Spleen (tissue), 7 donors: ENCODE measurements around the gene TOP3A.
A peak's percentile ranks its signal among the peaks of the same experiment; 100 is the strongest.

ENCODE experiments used
- POLR2AphosphoS5 ChIP-seq, 3 donors: sonication (generic); formaldehyde crosslinking; IDR thresholded peaks; one replicate each; pipeline ENCODE4 v1.5.1; 2017; ENCODE audit warnings: antibody characterized with exemption in 3 of 3
- TF ChIP-seq, protein P1 (sequence below), 11 experiments: fragments of 200-600 bp in 7 of 11; fragments of 450-650 bp in 4 of 11; sonication (generic) in 4 of 11; IDR thresholded peaks in 8 of 11; conservative IDR thresholded peaks in 3 of 11; 1 replicate in 7 of 11; 2 replicates in 4 of 11; pipeline versions ENCODE4 v1.4.0 to v1.8.0; 2016 to 2021; ENCODE audit warnings: antibody characterized with exemption in 11 of 11, inconsistent platforms in 4 of 11, mild to moderate bottlenecking in 1 of 11
- donor health status: DM: no; HTN: no; CAD: no; lungs with moderate emphysema.
- donor health status: DM: no; HTN: no; CAD: no.
- donor health status: DM: no; HTN: no; CAD: no.

DNA sequence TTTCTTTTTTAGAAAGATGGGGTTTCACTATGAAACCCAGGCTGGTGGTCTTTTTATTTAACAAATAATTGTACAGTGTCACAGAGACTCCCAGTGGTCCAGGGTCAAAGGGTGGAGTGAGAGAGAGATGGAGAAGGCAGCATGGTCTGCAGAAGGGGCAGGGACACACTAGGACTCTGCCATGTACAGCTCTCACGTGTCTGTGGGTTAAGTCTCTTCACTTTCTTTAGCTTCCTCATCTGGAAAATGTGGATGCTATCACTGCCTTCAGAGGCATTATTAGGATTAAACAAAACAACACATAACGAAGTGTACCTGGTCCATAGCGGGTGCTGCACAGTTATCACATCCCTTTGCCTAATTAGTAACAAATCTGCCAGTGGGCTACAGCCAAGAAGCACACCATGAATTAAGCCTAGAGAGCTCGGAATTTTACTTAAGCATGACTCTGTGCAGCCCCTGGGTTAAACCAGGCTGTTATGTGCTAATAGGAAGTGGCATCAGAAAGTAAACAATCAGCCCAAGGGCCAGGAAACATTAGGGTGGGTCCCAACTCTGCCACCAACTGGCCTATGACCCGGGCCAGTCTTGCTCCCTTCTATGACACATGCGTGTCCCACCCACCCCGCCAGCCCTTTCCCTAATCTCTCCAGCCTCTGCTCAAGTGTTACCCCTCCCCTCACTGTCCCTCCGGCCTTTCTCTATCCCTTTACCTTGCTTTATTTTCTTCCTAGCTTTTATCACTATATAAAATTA is 13.9 kb downstream of the TOP3A start:
- TF ChIP-seq, protein P1, sequence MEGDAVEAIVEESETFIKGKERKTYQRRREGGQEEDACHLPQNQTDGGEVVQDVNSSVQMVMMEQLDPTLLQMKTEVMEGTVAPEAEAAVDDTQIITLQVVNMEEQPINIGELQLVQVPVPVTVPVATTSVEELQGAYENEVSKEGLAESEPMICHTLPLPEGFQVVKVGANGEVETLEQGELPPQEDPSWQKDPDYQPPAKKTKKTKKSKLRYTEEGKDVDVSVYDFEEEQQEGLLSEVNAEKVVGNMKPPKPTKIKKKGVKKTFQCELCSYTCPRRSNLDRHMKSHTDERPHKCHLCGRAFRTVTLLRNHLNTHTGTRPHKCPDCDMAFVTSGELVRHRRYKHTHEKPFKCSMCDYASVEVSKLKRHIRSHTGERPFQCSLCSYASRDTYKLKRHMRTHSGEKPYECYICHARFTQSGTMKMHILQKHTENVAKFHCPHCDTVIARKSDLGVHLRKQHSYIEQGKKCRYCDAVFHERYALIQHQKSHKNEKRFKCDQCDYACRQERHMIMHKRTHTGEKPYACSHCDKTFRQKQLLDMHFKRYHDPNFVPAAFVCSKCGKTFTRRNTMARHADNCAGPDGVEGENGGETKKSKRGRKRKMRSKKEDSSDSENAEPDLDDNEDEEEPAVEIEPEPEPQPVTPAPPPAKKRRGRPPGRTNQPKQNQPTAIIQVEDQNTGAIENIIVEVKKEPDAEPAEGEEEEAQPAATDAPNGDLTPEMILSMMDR (IDR thresholded peaks at IDR 0.05 in 8 of 11, conservative IDR thresholded peaks at IDR 0.05 in 3 of 11): no peak
- TF ChIP-seq POLR2AphosphoS5 (IDR thresholded peaks at IDR 0.05): peak in 1 of 3 donors; percentile 11
